Uterus (tissue), 2 donors: ENCODE measurements around the gene LMBRD1.

ENCODE experiments used
- POLR2A ChIP-seq, 2 donors: fragments of 450-650 bp; IDR thresholded peaks; one replicate each; pipeline ENCODE4 v1.6.1; 2016; ENCODE audit warnings: antibody characterized with exemption in 2 of 2, mild to moderate bottlenecking in 1 of 2, moderate library complexity in 1 of 2
- TF ChIP-seq, protein P1 (sequence below), 4 experiments: fragments of 200-600 bp in 2 of 4; fragments of 450-650 bp in 2 of 4; sonication (generic) in 2 of 4; IDR thresholded peaks; one replicate each; pipeline ENCODE4 v1.5.1; 2016 to 2019; ENCODE audit warnings: antibody characterized with exemption in 4 of 4, mild to moderate bottlenecking in 2 of 4, moderate library complexity in 1 of 4

- no peak for TF ChIP-seq POLR2A (IDR thresholded peaks at IDR 0.05)
- TF ChIP-seq, protein P1, sequence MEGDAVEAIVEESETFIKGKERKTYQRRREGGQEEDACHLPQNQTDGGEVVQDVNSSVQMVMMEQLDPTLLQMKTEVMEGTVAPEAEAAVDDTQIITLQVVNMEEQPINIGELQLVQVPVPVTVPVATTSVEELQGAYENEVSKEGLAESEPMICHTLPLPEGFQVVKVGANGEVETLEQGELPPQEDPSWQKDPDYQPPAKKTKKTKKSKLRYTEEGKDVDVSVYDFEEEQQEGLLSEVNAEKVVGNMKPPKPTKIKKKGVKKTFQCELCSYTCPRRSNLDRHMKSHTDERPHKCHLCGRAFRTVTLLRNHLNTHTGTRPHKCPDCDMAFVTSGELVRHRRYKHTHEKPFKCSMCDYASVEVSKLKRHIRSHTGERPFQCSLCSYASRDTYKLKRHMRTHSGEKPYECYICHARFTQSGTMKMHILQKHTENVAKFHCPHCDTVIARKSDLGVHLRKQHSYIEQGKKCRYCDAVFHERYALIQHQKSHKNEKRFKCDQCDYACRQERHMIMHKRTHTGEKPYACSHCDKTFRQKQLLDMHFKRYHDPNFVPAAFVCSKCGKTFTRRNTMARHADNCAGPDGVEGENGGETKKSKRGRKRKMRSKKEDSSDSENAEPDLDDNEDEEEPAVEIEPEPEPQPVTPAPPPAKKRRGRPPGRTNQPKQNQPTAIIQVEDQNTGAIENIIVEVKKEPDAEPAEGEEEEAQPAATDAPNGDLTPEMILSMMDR (IDR thresholded peaks at IDR 0.05): no peak
These were observed 4.4 kb upstream of the LMBRD1 start for GRCh38 chr6:69801225-69801624.
